ENCODE measurements around the gene CD37.
A peak's percentile ranks its signal among the peaks of the same experiment; 100 is the strongest.
"Not testable (repeated sequence)": the region's sequence is repeated elsewhere in the genome, so short reads cannot be mapped to it uniquely, and the experiment has no call there.

CD37 gene

DNA sequence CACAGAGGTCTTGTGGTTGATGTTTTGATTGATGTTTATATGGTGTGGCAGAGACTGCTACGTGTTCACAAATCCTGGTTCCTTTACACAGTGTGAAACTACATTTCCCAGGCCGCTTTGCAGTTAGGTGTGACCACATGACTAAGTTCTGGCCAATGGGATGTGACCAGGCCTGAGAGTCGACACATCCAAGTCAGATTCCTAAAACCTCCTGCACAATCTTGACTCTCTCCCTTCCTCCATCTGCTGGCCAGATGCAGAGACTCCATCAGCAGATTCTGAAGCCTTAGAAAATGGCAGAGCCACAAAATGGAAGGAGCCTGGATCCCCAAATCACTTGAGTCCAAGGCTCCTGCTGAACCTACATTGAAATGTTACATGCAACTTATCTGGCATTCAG, 12.6 kb downstream of the CD37 start:
- no peak for DNase-seq
- peak; percentile 43 for ATAC-seq

DNA sequence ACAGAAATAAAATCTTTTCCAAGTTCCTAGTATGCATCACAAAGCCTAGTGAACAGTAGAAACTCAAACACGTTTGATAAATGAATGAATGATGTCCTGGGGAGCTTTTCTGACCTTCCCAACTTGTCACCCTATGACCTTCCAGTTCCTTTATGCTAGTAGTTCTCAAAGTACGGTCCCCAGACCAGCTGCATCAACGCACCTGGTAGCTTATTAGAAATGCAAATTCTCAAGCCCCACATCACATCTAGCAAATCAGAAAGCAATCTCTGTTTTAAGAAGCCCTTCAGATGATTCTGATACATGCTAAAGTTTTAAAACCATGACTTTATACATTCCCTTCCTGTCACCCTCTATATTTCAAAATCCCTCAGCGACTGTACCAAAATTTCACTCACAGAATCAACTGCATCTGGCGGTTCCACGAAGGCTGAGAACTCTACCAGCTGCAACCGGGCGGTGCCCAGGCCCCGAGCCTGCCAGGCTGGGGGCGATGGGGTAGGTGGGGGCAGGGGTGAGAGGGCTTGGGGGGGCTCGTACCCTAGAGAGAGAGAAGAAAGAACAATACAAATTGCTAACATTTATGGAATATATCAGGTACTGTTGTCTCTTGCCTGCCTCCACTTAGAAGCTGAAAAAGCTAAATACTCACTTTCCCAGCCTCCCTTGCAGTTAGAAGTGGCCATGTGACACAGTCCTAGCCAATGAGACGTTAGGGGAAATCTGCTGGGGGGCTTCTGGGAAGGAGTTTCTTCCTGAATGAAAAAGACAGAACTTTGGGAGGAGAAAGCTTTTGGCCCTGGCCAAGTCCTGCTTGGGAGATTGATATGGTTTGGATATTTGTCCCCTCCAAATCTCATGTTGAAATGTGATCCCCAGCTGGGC, 13.3 kb downstream of the CD37 start:
- DNase-seq (no peak), ATAC-seq (no peak)

DNA sequence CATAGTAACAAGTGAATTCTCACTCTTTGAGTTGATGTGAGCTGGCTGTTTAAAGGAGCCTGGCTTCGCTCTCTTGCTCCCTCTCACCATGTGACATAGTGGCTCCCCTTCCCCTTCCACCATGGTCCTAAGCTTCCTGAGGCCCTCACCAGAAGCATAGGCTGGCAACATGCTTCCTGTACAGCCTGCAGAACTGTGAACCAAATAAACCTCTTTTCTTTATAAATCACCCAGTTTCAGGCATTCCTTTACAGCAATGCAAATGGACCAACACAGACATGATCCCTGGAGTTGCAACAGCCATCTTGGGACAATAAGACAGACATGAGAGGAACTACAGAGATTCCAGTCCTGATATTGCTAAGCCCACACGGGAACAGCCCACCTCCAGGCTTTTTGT, 14.4 kb downstream of the CD37 start:
- DNase-seq (no peak), ATAC-seq (no peak)

DNA sequence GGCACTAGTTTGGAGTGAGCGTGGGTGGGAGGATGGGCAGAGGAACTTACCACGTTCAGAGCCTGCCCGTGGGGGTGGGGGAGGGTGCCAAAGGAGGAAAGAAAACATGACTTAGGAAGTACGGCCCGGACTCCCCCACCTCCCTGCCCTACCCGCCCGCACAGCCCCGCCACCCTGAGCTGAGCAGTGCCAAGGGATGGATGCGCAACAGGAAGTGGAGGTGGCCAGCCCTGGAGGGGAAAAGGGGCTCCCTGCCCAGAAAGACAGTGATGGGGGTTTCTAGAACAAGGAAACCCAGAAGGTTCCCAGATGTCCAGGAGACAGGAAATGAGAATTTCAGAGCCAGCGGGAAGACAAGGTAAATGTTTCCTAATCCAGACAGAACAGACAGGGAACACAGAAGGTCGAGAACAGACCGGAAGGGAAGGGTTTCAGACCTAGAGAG, 20.7 kb downstream of the CD37 start:
- no peak for ATAC-seq
- DNase-seq, result no peak

GRCh38 chr19:49356382-49356781, 21.2 kb downstream of the CD37 start:
- no peak for ATAC-seq
- DNase-seq, result no peak

- DNase-seq (no peak), ATAC-seq (no peak)
Measured at GRCh38 chr19:49357186-49357585, 22.0 kb downstream of the CD37 start.

GRCh38 chr19:49359851-49360820, 24.9 kb downstream of the CD37 start:
- ATAC-seq (no peak), DNase-seq (no peak)

DNA sequence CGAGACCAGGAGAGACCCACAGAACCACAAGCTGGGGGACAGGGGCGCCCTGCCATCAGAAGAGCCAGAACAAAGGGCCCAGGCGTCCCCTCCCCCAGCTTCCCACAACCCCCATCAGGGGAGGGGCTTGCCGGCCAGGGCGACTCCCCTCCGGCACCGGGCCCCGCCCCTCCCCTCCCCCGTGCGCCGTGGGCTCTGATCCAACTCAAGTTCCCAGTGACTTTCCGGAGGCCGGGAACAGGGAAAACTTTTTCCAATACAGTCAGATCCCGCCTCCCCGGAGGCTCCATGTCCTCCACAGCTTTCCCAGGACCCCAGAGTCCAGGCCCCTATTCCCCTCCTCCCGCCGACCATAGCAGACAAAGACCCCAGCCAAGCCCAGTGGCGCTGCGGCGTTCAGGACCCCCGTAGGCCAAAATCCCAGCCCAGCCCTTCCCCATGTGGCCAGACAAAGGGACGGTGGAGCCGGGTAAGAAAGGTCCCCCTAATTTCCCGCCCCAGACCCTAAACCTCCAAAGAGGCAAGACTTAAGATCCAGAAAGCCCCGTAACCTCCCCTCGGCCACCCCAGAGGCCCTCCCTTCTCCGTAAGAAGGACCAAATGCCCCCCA, 26.3 kb downstream of the CD37 start:
- peak; percentile 36 for DNase-seq

DNA sequence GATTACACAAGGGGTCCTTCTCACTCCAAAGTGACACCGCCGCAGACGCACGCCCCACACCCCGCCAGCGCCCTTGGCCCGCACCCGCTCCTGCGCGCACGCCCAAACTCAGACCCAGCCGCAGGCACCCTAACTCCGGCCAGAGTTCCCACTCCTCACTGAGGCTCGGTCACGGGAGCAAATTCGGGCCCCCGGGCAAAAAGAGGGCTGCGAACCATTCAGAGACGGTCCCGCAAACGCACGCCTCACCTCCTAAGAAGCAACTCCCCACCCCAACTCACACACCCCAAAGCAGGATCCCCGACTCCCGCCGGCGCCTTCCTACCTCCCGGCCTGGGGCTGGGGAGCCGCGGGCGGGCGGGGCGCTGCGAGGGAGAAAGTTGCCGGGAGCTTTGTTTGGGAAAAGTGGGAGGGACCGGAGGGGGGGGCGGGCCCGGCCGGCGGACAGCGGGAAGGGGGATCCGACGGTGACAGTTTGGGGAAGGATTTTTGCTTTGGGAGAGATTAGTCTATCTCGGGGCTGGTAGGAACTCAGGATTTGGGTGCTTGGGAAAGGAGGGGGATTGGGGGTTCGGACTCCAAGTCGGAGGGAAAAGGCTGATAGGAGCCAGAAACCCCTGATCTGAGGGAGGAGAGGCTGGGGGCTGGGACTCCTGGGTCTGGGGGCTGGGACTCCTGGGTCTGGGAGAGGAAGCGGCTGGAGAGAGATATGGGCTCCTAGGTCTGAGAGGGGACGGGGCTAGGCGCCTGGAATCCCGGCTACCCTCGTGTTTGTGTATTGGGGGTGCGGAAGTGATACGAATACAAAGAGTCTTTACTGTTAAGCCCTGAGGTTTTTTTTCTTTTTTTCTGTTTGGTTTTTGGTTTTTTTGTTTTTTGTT, 27.1 kb downstream of the CD37 start, which contains the start of gene TEAD2:
TEAD2 (minus strand) TSS at position 369 of the 881 bp plus-strand sequence. CDS start 2,341 bp downstream, outside the sequence.
- no peak for ATAC-seq
- DNase-seq, result peak; percentile 27

More for the DNA sequence above, 26.3 kb downstream of the CD37 start:
- ATAC-seq, result no peak

- ATAC-seq (no peak), DNase-seq (no peak)
Measured at GRCh38 chr19:49362929-49363267, 27.7 kb downstream of the CD37 start.

DNA sequence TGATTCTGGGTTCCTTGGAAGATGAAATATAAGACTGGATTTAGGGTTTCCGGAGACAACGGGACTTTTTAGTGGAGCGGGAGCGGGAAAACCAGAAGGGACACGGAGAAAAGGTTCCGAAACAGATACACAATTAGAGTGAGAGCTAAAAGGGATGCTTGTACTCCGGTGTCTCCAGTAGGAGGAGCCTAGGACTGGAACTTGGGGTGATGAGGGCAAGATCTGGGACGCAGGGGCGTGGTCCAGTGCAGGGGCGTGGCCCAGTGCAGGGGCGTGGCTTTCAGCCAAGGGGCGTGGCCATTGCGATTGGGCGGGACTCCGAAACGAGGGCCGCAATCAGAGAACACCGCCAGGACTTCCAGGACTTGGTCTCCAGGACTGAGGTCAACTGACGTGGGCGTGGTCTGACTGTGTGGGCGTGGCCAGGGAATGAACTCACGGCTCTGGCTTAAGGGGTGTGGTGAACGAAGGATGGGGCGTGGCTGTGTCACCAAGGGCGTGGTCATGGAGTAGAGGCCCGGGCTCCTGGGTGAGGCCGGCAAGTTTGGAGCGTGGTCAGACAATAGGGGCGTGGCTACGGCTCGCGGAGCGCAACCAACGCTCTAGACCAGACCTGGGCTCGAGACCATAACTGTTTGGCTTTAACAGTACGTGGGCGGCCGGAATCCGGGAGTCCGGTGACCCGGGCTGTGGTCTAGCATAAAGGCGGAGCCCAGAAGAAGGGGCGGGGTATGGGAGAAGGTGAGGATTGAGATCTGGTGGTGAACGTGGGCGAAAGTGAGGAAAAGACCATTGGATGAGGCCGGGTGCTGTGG, 28.3 kb downstream of the CD37 start, which contains the start of gene DKKL1:
DKKL1 (plus strand) TSS at position 610 of the 815 bp plus-strand sequence; CDS start at position 732, 122 bp downstream.
- ATAC-seq (peak; percentile 82), DNase-seq (peak; percentile 89)

DNA sequence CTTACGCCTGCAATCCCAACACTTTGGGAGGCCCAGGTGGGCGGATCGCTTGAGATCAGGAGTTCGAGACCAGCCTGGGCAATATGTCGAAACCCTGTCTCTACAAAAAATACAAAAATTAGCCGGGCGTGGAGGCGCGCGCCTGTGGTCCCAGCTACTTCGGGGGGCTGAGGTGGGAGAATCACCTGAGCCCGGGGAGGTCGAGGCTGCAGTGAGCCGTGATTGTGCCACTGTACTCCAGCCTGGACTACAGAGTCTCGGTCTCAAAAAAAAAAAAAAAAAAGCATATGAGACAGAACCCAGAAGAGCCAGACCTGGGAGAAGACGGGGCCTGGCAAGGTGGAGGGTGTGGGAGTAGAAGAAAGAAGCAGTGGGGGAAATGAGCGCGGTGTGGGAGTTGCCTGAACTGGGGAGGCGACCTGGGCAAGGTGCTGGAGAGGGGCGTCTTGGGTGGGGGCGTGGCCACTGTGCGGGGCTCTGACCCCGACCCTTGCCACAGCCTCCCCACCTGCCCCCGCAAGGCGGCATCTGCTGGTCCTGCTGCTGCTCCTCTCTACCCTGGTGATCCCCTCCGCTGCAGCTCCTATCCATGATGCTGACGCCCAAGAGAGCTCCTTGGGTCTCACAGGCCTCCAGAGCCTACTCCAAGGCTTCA, 29.0 kb downstream of the CD37 start:
- DNase-seq (no peak), ATAC-seq (no peak)

GRCh38 chr19:49366110-49366509, 30.9 kb downstream of the CD37 start:
- no peak for ATAC-seq
- no peak for DNase-seq

GRCh38 chr19:49368711-49369358, 33.6 kb downstream of the CD37 start:
- ATAC-seq (no peak), DNase-seq (no peak)

DNA sequence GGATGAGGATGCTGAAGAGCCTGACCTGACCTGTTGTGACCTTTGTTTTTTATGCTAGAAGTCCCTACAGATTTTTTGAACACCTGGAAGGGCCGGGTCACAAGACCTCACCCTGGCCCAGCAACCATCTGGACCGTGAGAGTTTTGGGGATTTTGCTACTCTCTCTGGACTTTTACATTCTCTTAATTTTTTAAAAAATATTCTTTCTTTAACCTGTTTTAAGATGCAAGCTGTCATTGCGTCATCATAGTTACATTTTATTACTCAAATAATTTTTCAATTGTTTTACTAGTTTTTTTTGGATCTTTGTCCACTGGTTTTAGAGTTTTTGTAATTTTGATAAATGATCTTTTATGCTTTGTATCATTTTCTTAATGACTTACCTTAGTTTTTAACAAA, 36.0 kb downstream of the CD37 start:
- no peak for ATAC-seq

DNA sequence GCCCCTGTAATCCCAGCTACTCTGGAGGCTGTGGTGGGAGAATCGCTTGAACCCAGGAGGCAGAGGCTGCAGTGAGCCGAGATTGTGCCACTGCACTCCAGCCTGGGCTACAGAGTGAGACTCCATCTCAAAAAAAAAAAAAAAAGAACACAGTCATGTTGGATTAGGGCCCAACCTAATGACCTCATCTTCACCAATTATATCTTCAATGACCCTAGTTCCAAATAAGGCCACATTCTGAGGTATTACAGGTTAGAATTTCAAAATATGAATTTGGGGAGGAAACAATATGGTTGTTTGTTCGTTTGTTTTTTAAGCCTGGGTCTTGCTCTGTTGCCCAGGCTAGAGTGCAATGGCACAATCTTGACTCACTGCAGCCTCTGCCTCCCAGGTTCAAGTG, 38.0 kb downstream of the CD37 start:
- not testable (repeated sequence) for DNase-seq, ATAC-seq

More for the DNA sequence above, 36.0 kb downstream of the CD37 start:
- no peak for DNase-seq

DNA sequence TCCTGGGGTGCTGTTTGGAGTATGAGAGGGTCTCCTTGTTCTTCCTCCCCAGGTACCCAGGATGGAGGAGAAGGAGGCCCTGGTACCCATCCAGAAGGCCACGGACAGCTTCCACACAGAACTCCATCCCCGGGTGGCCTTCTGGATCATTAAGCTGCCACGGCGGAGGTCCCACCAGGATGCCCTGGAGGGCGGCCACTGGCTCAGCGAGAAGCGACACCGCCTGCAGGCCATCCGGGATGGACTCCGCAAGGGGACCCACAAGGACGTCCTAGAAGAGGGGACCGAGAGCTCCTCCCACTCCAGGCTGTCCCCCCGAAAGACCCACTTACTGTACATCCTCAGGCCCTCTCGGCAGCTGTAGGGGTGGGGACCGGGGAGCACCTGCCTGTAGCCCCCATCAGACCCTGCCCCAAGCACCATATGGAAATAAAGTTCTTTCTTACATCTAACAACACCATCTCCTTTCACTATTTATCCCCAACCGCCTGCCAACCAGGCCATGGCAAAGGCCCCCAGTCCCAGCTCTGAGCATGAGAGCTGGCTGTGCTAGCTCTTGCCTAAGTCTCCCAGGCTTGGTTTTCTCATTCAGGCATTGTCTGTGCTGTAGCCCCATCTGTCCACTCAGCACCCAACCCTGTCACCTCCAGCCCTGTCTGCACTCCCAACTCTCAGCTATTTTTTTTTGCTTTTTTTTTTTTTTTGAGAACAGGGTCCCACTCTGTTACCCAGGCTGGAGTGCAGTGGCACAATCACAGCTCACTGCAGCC, 39.6 kb downstream of the CD37 start:
- ATAC-seq, result no peak
- DNase-seq, result no peak

GRCh38 chr19:49378512-49378911, 43.3 kb downstream of the CD37 start:
- no peak for ATAC-seq

More at GRCh38 chr19:49378512-49378911, 43.3 kb downstream of the CD37 start:
- DNase-seq, result no peak
